Ascending aorta (tissue), 2 donors: ENCODE results near the gene NLRP6. TPM values are rescaled to one million over a fixed set of nuclear protein-coding genes. Genes with fewer than 3 reads are reported as not detected.

Experiments
- DNase-seq, 2 donors: peaks; one replicate each; pipeline ENCODE4 v3.0.0-alpha.2; 2019; ENCODE audit warnings: low spot score in 2 of 2
- H3K27ac ChIP-seq, 2 donors: fragments of 200-600 bp; sonication (generic); one replicate each; pipeline ENCODE4 v1.5.1; 2016 to 2017; ENCODE audit warnings: mild to moderate bottlenecking in 1 of 2
- H3K27me3 ChIP-seq: fragments of 200-600 bp; sonication (generic); one replicate; pipeline ENCODE4 v1.5.1; 2017
- H3K36me3 ChIP-seq, 2 donors: fragments of 200-600 bp; sonication (generic); one replicate each; pipeline ENCODE4 v1.5.1; 2016
- H3K4me1 ChIP-seq, 2 donors: fragments of 200-600 bp; sonication (generic); one replicate each; pipeline ENCODE4 v1.5.1; 2016 to 2017; ENCODE audit warnings: mild to moderate bottlenecking in 1 of 2
- H3K4me3 ChIP-seq, 2 donors: fragments of 200-600 bp; sonication (generic); one replicate each; pipeline ENCODE4 v1.5.1; 2016 to 2017; ENCODE audit warnings: mild to moderate bottlenecking in 1 of 2
- H3K9me3 ChIP-seq, 2 donors: fragments of 200-600 bp; sonication (generic); one replicate each; pipeline ENCODE4 v1.5.1; 2016
- CTCF ChIP-seq, 3 experiments: fragments of 200-600 bp in 2 of 3; fragments of 450-650 bp in 1 of 3; sonication (generic) in 2 of 3; IDR thresholded peaks; one replicate each; pipeline ENCODE4 v1.5.1; 2016 to 2019; ENCODE audit warnings: antibody characterized with exemption in 3 of 3, mild to moderate bottlenecking in 1 of 3, moderate library complexity in 1 of 3
- intact Hi-C: fragments of 100-400 bp; cut with DNase I; formaldehyde crosslinking; loops from one replicate; pipeline ENCODE4 v1.15.1; 2023
- total RNA-seq: library from RNA; depleted of rRNA; stranded (reverse); fragments of >200 nt; gene quantifications from one replicate; pipeline ENCODE4 v1.1.0, GENCODE V29; 2016

Gene NLRP6
- total RNA-seq, 1 donor from 2014 or later = not detected

GRCh38 chr11:288478-289397, 10.5 kb downstream of the NLRP6 start, which contains the start of gene PGGHG:
PGGHG (plus strand) TSS chr11:289126; CDS start chr11:289817, 691 bp downstream.
- peak within 1 kb of the TSS; percentile 57 to 59 for H3K27ac ChIP-seq
- TF ChIP-seq CTCF (IDR thresholded peaks at IDR 0.05) = no peak
- DNase-seq = peak in 1 of 2 donors; percentile 87

GRCh38 chr11:289398-289711, 11.1 kb downstream of the NLRP6 start:
- Histone ChIP-seq H3K9me3 (no peaks in the 10 kb centered on the region), H3K27me3 (peaks cover 4% of the 10 kb centered on the region), H3K4me1 (peaks cover 8 to 14% of the 10 kb centered on the region in 2 donors), H3K27ac (peak overlapping the region; percentile 57 to 59), H3K4me3 (peak overlapping the region; percentile 69 to 97), H3K36me3 (peaks cover 7 to 11% of the 10 kb centered on the region in 2 donors)
- peak in 1 of 2 donors; percentile 62 for DNase-seq
- no peak for TF ChIP-seq CTCF (IDR thresholded peaks at IDR 0.05)
- intact Hi-C loops = loop anchor here (2.0 kb wide), 1 partner anchor 53 kb away; the partner anchor contains the start of genes PSMD13 and SIRT3

More at GRCh38 chr11:288478-289397, 10.5 kb downstream of the NLRP6 start, which contains the start of gene PGGHG:
- peaks cover 4% of the 10 kb centered on the region for H3K27me3 ChIP-seq
- intact Hi-C loops = loop anchor here (2.0 kb wide), 1 partner anchor 52 kb away; the partner anchor contains the start of genes PSMD13 and SIRT3
- H3K4me3 ChIP-seq = peak within 1 kb of the TSS; percentile 69 to 97
- peaks cover under 1 to 5% of the 10 kb centered on the region in 2 donors for H3K36me3 ChIP-seq
- H3K9me3 ChIP-seq = no peaks in the 10 kb centered on the region
- H3K4me1 ChIP-seq = peaks cover 8 to 14% of the 10 kb centered on the region in 2 donors

- Histone ChIP-seq H3K4me1 (peaks cover 8 to 14% of the 10 kb centered on the region in 2 donors), H3K27me3 (peaks cover 4% of the 10 kb centered on the region), H3K9me3 (no peaks in the 10 kb centered on the region), H3K27ac (peak overlapping the region in 1 of 2 donors; percentile 57), H3K4me3 (peak overlapping the region; percentile 69 to 97), H3K36me3 (peaks cover 7 to 11% of the 10 kb centered on the region in 2 donors)
- no peak for DNase-seq
- no peak for TF ChIP-seq CTCF (IDR thresholded peaks at IDR 0.05)
- intact Hi-C loops = loop anchor here (2.0 kb wide), 1 partner anchor 53 kb away; the partner anchor contains the start of genes PSMD13 and SIRT3
Observed at GRCh38 chr11:289712-290620, 11.8 kb downstream of the NLRP6 start.

- peaks cover 4% of the 10 kb centered on the region for H3K27me3 ChIP-seq
Observed at GRCh38 chr11:290621-291231, 12.5 kb downstream of the NLRP6 start.

More at GRCh38 chr11:290621-291231, 12.5 kb downstream of the NLRP6 start:
- Histone ChIP-seq H3K27ac (no peak overlapping the region), H3K4me3 (no peak overlapping the region), H3K4me1 (peaks cover 8 to 14% of the 10 kb centered on the region in 2 donors), H3K9me3 (no peaks in the 10 kb centered on the region), H3K36me3 (peaks cover 7 to 11% of the 10 kb centered on the region in 2 donors)
- intact Hi-C loops = no loop called here
- TF ChIP-seq CTCF (IDR thresholded peaks at IDR 0.05) = no peak
- no peak for DNase-seq
